AG09309 (cell line): Measurements from ENCODE around the gene UFD1.

ENCODE experiments used
- DNase-seq: peaks from one replicate; pipeline ENCODE4 v3.0.0-alpha.2; 2010; ENCODE audit warnings: low read depth
- H3K4me3 ChIP-seq: 2 replicates; pipeline ENCODE4 v1.5.1; 2011; ENCODE audit warnings: mild to moderate bottlenecking, low read depth, low read length, moderate library complexity; ENCODE audit not compliant: control insufficient read depth
- CTCF ChIP-seq: IDR thresholded peaks from 2 replicates; pipeline ENCODE4 v1.5.1; 2011; ENCODE audit warnings: mild to moderate bottlenecking, low read depth, low read length, inconsistent platforms; ENCODE audit not compliant: insufficient read depth, control insufficient read depth; ENCODE audit errors: missing control alignments

Gene UFD1

GRCh38 chr22:19419086-19419463, 59.9 kb downstream of the UFD1 start:
- no peak overlapping the region for H3K4me3 ChIP-seq
- no peak for TF ChIP-seq CTCF
- DNase-seq = no peak

- H3K4me3 ChIP-seq = no peak overlapping the region
- TF ChIP-seq CTCF = no peak
These were observed 66.1 kb downstream of the UFD1 start for GRCh38 chr22:19412923-19413322.

GRCh38 chr22:19412478-19412877, 66.5 kb downstream of the UFD1 start:
- no peak overlapping the region for H3K4me3 ChIP-seq
- no peak for DNase-seq
- TF ChIP-seq CTCF = no peak

More at GRCh38 chr22:19412923-19413322, 66.1 kb downstream of the UFD1 start:
- DNase-seq = no peak

- no peak overlapping the region for H3K4me3 ChIP-seq
- TF ChIP-seq CTCF = no peak
- DNase-seq = no peak
These were observed 67.3 kb downstream of the UFD1 start for GRCh38 chr22:19411690-19412045.

- TF ChIP-seq CTCF = no peak
- no peak for DNase-seq
- no peak overlapping the region for H3K4me3 ChIP-seq
These were observed 67.9 kb downstream of the UFD1 start for GRCh38 chr22:19410941-19411689.

GRCh38 chr22:19407649-19408606, 71.1 kb downstream of the UFD1 start:
- DNase-seq = no peak
- H3K4me3 ChIP-seq = no peak overlapping the region

More at GRCh38 chr22:19407649-19408606, 71.1 kb downstream of the UFD1 start:
- no peak for TF ChIP-seq CTCF
